ENCODE results near the gene CRYZ.

The CRYZ gene

DNA sequence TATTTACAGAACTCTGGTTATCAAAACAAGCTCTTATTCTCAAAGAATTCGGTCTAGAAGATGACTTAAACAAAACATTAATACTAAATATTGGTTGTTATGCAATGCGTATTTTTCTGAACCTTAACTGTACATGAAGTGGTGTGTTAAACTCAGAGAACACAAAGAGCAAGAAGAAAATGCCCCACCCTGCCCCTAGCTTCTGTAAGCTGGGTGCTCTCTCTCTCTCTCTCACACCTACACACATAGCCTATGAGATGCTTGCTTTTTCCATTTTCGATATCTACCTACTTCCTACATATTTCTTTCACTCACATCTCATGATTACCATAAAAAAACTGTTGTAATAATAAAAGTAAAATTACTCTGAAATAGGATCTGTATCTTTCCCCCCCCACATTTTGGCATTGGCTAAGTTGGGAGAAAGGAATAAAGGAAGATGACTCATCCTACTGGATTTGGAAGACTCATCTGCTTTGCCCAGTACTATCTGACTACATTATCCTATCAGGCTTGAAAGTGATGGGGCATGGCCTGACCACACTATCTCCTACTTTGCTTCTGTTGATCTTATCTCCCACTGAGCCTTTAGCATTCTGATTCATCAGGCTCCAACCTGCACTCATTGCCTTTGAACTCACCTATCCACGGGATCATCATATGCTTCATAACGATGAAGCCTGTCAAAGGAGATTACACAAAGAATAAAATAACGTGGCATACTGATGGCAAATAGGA, 2.9 kb downstream of the CRYZ start:
- DNase-seq (ENCODE audit: low spot score), result no peak

DNA sequence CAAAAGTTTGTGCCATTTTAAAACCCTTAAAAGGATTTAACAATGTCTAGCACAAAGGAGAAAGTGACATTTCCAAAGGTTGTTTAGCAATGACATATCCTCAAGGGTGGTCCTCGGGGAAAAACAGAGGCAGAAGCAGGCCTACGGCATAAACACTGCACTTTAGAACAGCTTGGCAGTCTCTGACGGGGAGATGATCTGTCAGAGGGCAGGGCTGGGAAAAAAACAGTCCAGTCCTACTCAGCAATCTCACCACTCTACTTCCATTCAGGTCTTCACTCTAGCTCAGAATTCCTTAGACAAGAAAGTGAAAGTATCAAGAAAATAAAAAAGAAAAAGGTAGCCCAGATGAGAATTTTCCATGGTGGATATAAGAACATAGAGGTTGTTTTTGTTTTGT, 4.1 kb downstream of the CRYZ start:
- no peak for DNase-seq (ENCODE audit: low spot score)

DNA sequence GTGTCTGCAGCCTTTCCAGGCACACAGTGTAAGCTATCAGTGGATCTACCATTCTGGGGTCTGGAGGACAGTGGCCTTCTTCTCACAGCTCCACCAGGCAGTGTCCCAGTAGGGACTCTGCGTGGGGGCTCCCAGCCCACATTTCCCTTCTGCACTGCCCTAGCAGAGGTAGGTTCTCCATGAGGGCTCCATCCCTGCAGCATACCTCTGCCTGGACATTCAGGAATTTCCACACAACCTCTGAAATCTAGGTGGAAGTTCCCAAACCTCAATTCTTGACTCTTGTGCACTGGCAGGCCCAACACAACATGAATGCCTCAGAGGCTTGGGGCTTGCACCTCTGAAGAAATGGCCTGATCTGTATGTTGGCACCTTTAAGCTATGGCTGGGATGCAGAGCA, 6.8 kb downstream of the CRYZ start:
- no peak for DNase-seq (ENCODE audit: low spot score)

DNA sequence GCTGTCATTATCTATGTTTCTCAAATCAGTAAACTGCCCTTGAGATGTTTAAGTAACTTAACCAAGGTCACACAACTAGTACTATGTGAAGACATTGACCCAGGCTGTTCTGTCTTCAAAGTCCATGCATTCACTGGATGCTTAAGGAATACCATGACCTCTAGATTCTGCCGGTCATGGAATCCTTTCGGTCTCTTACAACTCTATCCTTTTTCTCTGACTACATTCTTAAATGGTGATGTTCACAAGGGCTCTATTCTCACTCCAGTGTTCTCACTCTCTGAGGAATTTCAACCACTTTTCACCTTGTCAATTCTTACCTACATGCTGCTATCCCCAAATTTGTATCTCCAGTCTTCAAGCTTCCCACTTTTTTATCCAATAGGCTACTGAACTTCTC, 15.2 kb downstream of the CRYZ start:
- DNase-seq (ENCODE audit: low spot score), result no peak

DNA sequence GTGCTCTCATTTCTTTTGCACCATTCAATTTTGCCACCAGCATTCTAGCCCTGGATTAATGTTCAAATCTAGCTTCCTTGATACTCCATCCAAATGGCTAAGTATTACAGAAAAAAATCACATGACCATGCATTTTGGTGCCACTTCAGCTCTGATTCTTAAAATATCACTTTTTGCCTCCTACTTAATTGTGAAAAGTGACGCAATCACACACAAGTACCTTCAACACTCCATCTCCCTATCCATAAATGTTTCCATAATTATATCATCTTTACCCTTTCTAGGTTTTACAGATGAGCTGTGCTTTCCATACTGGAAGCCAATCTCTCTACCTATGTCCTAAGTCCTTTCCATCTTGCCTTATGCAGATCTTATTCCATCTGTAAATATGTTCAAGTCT, 16.0 kb downstream of the CRYZ start:
- DNase-seq (ENCODE audit: low spot score), result no peak

DNA sequence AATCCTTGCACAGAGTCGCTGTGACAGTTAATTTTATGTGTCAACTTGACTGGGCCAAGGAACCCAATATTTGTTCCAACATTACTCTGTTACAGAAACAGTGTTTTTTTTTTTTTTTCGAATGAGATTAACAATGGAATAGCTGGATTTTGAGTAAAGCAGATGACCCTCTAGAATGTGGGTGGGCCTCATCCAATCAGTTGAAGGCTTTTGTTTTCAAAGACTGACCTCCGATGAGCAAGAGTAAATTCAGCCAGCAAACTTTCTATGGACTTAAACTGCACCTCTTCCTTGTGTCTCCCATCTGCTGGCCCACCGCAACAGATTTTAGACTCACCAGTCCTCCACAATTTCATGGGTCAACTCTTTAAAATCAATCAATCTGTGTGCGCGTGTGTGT, 17.0 kb downstream of the CRYZ start:
- no peak for DNase-seq (ENCODE audit: low spot score)

DNA sequence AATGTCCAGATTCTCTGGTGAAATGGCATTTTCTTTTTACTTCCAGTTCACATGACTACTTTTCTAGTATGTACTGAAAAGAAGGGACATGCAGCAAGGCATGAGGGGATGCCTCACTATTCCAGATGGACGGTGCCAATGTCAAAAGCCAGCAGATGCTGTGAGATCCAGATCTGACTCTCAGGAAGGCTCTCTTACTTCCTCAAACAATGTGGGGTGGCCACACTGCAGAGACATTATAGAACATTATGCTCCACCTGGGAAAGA, 17.7 kb downstream of the CRYZ start:
- DNase-seq (ENCODE audit: low spot score), result no peak

DNA sequence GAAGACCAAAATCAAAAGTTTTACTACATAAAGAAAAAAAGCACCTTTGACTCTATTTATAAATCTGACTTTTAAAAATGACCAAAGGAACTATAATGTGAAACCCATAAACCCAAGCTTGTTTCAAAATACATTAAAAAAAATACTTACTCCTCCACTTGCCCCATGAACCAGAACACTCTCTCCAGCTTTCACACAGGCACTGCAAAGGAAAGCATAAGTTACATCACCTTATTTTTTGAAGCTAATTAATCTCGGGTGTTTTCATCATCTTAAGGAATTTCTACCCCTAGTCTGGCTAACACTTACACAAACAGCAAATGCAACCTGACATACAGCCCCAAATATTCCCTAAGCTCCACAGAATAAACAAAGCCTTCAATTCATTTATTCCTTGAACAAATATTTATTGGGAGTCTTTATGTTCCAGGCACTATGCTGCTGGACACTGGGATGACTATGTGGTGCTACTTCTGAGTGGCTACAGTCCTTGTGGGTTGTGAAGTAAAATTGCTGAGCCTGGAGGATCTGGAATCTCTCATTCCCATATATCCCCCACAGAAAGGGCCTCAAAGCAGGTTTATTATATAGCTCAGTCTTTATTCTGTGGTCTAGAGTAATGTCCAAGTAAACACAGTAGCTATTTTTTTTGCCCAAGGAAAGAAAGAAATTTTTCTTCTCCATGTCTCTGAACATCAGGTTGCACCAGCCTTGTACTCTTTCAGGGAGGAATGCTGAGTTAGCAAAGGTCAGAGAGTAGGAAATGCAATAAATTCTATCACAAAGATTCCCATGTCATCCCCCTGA, 18.2 kb downstream of the CRYZ start:
- DNase-seq (ENCODE audit: low spot score), result no peak

DNA sequence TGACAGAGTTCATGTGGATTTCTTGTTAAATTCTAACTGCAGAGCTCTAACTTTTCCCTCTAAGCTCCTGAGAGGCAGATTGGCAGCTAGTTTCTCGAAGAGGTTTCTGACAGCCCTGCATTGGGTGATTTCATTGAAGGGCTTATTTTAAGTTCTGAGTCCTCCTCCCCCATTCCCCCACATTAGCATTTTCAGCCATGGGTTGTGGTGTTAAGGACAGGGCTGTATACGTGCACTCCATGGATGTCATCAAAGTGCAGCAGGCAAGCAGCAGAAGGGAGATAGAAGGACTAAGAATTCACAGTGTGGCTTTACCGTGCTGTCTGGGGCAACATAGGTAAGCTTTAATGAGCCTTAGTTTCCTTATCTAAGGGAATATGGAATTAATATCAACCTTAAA, 19.0 kb downstream of the CRYZ start:
- DNase-seq (ENCODE audit: low spot score), result no peak

DNA sequence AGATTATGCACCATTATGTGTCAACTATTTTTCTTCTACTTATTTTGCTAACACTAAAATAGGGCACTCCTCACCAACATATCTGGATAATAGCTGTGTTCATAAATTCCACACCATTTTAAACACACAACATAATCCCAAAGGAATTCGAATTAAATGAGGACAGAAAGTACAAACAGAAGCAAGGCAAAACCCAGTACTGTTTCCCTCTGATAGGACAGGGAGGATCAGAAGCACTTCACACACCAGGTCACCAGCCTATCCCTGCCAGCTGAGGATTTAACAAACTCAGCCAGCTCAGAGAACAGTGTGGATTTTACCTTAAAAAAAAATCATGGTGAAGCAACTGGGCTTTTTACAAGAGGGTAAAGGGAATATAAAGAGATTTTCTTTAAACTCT, 20.0 kb downstream of the CRYZ start:
- no peak for DNase-seq (ENCODE audit: low spot score)

DNA sequence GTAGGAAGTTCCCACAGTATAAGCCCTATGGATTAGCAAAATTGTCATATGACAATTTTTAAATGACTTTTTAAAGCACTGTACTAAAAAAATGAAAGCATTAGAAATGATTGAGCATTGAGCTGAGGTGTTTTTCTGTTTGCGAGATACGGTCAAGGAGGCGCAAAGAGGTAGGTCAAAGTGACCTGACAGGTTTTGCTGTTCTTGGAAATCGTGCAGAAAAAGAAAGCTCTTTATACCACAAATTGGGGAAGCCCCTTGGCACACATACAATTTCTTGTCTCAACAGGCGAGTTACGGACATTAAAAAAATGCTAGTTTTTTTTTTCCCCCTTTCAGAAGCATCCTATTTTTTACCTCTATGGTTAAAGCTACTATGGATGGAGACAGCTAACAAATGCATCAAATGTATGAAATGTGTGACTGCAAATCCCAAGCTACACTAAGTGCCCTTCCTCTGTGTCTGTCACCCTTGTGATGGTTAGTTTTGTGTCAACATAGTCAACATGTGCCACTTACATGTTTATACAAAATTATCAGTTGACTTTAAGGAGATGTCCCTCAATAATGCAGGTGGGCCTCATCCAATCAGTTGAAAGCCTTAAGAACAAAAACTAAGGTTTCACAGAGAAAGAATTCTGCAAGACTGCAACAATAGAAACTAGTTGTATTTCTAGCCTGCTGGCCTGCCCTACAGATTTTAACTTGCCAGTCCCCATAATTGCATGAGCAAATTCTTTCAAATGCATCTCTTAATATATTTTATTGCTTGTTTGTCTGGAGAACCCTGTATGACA, 29.3 kb downstream of the CRYZ start:
- DNase-seq (ENCODE audit: low spot score), result no peak

DNA sequence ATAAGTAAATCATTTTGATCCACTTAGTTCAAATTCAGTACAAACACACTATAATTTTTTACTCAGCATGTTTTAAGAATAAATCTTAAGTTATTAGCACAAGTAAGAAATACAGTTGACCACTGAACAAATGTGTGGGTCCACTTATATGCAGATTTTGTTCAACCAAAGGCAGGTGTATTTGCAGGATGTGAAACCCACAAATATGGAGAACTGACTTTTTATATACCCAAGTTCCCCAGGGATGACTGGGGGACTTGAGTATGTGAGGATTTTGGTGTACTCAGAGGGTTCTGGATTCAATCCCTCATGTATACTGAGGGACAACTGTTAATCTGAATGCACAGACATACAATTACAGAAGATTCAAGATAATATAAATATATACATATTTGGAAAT, 33.5 kb downstream of the CRYZ start:
- DNase-seq (ENCODE audit: low spot score), result no peak

DNA sequence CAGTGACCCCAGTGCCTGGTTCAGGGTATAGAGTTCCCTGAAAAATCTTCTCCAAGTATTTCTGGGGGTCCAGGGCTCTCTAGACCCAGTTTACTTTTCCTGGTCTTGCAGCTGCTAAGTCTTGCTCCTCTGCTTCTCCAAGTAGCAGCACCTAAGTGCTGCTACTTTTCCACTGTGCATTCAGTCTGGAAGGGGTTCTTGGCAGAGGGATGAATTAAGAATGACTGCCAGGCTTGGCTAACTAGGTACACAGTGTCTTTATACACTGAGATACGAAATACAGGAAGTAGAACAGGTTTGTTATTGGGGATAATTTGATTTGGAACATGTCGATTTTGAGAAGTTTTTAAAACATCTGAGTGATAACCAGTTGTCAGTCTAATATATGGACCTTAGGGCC, 35.0 kb downstream of the CRYZ start:
- DNase-seq (ENCODE audit: low spot score), result no peak

DNA sequence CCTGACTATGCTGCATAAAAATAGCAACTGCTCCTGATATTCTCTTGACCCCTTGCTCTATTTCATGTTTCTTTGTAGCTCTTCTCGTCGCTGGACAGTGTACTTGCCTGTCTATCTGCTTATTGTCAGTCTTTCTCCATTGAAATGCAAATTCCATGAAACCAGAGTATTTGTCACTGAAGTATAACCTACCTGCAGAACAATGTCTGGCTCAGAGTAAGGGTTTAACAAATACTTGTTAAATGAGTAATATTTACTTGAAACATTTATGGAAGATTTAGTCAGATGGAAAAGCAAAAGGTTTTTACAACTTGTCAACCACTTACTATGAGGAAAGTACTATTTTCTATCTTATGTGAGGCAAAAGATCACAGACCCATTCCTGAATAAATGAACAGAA, 39.4 kb downstream of the CRYZ start:
- no peak for DNase-seq (ENCODE audit: low spot score)

DNA sequence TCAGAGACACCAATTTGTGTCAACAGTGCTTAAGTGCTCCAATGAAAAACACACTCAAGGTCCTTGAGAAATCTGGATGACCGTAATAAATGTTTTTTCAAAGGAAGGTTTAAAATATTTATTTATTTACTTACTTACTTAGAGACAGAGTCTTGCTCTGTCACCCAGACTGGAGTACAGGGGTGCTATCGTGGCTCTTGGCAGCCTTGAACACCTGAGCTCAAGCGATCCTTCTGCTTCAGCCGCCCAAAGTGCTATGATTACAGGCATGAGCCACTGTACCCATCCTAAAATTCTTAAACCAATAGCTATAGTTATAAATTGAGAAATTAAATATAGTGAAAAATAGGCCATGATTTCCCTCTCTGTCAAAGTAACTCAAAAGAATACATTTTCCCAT, 41.9 kb downstream of the CRYZ start:
- DNase-seq (ENCODE audit: low spot score), result no peak

DNA sequence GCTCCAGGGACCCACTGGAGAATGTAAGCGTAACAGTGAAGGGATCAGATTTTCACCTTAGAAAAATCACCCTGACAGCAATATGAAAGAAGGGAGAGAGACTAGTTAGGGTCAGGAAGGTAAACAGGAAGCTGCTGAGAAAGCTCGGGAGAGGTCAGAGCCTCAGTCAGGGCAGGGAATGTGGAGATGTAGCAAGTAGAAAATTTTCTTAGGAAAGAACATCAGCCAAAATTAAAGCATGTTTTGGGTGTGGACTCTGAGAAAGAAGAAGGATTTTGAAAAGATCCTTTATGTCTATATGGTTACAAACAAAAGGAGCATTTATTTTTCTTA, 42.5 kb downstream of the CRYZ start:
- DNase-seq (ENCODE audit: low spot score), result no peak

DNA sequence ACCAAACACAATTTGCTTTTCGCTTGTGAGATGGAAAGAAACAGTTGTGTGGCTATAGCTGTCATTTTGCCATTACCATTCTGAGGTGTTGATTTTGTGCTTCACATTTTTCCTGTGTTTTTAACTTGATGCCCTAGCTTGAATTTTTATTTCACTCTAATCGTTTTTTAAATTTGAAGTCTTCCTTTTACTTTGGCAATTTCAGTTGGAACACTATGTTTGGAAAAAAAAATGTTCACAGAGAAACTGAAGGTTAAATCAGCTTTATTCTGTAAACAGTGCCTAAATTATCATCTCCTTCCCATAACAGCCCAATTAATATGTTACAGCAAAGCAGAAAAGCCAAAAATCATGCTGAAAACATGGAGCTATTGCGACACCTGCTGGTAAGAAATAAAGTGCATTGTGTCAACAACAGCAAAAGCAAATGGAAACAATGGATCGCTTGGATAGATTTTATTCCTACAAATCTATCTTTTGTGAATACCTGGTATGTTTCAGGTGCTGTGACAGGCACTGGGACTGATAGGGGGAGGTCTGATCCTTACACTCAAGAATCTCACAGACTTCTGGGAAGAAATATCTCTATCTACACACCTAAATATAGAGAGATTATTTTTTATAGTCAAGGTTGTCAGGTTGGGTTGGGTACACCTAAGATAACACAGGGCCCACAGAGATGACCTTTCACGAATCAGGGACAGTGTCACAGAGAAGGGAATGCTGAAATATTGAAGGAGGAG, 43.1 kb downstream of the CRYZ start:
- DNase-seq (ENCODE audit: low spot score), result no peak

DNA sequence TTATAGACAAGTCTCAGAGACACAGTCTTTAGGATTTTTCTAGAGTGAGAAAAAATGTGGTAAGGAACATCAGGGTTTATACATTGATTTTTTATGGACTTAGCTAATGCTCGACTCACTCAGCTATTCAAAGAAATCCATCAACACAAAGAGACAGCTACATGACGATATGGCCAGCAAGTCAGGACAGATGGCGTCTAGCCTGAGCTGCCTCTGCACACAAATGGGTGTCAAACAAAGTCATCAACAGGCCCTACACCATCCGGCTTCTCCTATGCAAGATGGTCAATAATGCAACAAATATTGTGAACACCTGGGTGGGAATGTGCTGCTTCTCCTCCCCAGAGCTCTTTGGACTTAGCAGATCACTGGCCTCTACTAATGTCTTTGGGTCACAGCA, 45.9 kb downstream of the CRYZ start:
- no peak for DNase-seq (ENCODE audit: low spot score)

DNA sequence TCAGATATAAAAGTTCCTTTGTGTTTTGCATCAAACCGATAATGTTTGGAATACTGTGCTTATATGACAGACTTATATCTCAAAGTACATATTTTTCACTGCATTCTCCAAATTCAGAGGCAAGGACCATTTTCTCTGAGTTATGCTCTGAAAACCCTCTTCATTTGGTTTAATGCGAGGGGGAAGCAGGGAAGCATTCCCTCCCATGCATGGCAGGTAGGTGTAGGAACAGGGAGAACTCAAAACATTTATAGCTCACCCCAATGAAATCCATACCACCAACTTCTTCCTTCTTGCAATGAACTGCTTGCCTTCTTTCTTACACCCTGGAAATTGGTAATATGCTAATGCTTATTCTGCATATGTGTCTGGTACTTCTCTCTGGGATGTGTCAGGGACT, 48.5 kb downstream of the CRYZ start:
- DNase-seq (ENCODE audit: low spot score), result no peak

DNA sequence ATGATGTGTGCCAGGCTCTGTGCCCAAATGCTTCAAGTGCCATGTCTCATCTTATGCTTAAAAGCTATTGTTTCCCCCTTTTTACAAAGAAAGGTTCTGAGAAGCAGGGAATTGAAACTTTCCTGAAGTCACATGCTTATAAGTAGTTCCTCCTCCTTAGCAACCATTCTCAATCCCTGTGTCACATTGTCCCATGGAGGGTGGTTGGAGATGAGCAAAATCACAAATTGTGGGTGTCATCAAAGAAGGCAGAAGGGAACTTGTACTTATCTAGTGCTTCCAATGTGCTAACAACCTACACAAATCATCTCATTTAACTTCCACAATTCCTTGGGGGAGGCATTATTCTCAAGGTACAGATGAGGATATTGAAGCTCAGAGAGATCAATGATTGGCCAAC, 49.2 kb downstream of the CRYZ start:
- no peak for DNase-seq (ENCODE audit: low spot score)

DNA sequence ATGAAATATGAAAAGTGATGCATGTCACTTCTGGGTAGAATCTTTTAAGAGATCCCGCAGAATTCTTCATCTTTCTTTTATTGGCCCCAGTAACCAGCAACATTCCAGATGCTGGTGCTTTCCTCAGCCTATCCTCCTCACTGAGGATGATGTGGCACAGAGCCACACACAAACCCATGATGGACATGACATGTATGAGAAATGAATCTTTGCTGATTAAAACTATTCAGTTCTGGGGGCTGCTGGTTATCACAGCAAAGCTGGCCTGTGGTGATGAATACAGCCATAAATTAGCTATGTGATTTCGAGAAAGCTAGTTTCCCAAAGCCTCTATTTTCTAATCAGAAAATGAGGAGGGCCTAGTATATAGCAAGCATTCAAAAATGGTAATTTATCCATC, 51.0 kb downstream of the CRYZ start:
- no peak for DNase-seq (ENCODE audit: low spot score)

DNA sequence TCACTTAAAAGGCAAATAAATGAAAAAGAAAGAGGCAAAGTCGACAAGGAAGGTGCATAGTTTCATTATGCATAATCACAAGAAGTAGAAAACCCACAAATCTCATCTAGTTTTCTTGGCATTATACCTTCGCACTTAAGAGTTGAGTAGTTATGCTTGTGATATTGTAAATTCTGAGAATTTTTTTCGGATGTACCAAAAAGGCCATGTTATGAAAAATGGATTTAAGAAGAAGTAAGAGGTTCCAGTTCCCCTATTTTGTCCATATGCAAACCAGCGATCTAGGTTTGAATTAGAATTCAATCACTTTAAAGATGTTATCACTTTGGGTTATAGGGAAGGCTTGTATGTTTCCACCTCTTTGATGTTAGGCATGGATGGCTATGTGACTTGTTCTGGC, 51.4 kb downstream of the CRYZ start:
- no peak for DNase-seq (ENCODE audit: low spot score)

DNA sequence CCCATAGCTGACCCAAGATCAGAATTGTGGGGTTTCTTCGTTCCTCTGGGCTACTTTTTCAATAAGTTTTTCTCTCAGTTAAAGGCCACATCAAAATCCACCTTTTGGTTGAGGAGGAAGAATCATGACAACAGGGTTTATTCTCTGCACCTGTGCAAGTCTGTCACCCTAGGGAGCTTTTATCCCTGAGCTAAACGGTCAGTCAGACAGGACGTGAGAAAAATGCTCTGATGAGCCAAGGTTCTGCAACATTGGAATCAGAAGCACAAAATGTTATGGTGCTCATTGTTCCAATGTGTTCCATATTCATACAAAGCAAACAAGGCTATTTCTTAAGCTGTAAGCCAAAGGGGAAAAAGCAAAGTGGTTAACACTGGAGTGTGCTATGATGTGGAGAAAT, 51.8 kb downstream of the CRYZ start:
- DNase-seq (ENCODE audit: low spot score), result no peak

All from germinal center (tissue), 1 donor.